HEK293T (cell line): ENCODE measurements around the gene RIMBP2.

ENCODE experiments used
- CTCF ChIA-PET: fragments of 350-600 bp; formaldehyde crosslinking; extraction: SDS; loops from one replicate; lab custom pipeline; 2021; ENCODE audit warnings: antibody characterized with exemption, inconsistent platforms; lab: Yijun Ruan, JAX
- POLR2A ChIA-PET: fragments of 350-600 bp; formaldehyde crosslinking; extraction: SDS; loops from one replicate; lab custom pipeline; 2020; ENCODE audit warnings: antibody characterized with exemption, inconsistent platforms; lab: Yijun Ruan, JAX
- DNase-seq: peaks from one replicate; pipeline ENCODE4 v3.0.0; 2012; ENCODE audit warnings: mixed read lengths; ENCODE audit errors: extremely low spot score
- ARNT ChIP-seq: fragments of 450-650 bp; IDR thresholded peaks from 2 replicates; pipeline ENCODE4 v1.6.1; 2017; ENCODE audit warnings: mild to moderate bottlenecking
- BHLHE40 ChIP-seq: fragments of 450-650 bp; IDR thresholded peaks from 2 replicates; pipeline ENCODE4 v1.6.1; 2016; ENCODE audit warnings: mild to moderate bottlenecking, moderate library complexity, borderline replicate concordance
- CTBP1 ChIP-seq: fragments of 450-650 bp; IDR thresholded peaks from 2 replicates; pipeline ENCODE4 v1.6.1; 2016; ENCODE audit warnings: borderline replicate concordance
- ELF4 ChIP-seq: fragments of 450-650 bp; IDR thresholded peaks from 2 replicates; pipeline ENCODE4 v1.6.1; 2017; ENCODE audit warnings: antibody characterized with exemption
- FOXA1 ChIP-seq: fragments of 450-650 bp; IDR thresholded peaks from 2 replicates; pipeline ENCODE4 v1.6.1; 2016; ENCODE audit warnings: mild to moderate bottlenecking
- FOXK2 ChIP-seq: fragments of 450-650 bp; IDR thresholded peaks from 2 replicates; pipeline ENCODE4 v1.6.1; 2016; ENCODE audit warnings: mild to moderate bottlenecking
- FOXM1 ChIP-seq: fragments of 450-650 bp; IDR thresholded peaks from 2 replicates; pipeline ENCODE4 v1.6.1; 2017; ENCODE audit warnings: mild to moderate bottlenecking, borderline replicate concordance
- HDGF ChIP-seq: fragments of 450-650 bp; IDR thresholded peaks from 2 replicates; pipeline ENCODE4 v1.6.1; 2017; ENCODE audit warnings: antibody characterized with exemption, borderline replicate concordance
- L3MBTL2 ChIP-seq: fragments of 450-650 bp; conservative IDR thresholded peaks from 2 replicates; pipeline ENCODE4 v1.6.1; 2016; ENCODE audit warnings: mild to moderate bottlenecking
- LEF1 ChIP-seq: fragments of 450-650 bp; IDR thresholded peaks from 2 replicates; pipeline ENCODE4 v1.6.1; 2017; ENCODE audit warnings: mild to moderate bottlenecking, borderline replicate concordance
- NFRKB ChIP-seq: fragments of 450-650 bp; IDR thresholded peaks from 2 replicates; pipeline ENCODE4 v1.6.1; 2016; ENCODE audit warnings: mild to moderate bottlenecking, moderate library complexity
- PKNOX1 ChIP-seq: fragments of 450-650 bp; IDR thresholded peaks from 2 replicates; pipeline ENCODE4 v1.6.1; 2016
- SP1 ChIP-seq: fragments of 450-650 bp; IDR thresholded peaks from 2 replicates; pipeline ENCODE4 v1.6.1; 2017
- SUZ12 ChIP-seq: fragments of 450-650 bp; IDR thresholded peaks from 2 replicates; pipeline ENCODE4 v1.6.1; 2016; ENCODE audit warnings: mild to moderate bottlenecking
- TARDBP ChIP-seq: fragments of 450-650 bp; IDR thresholded peaks from 2 replicates; pipeline ENCODE4 v1.6.1; 2016
- ZNF384 ChIP-seq: fragments of 450-650 bp; IDR thresholded peaks from 2 replicates; pipeline ENCODE4 v1.6.1; 2016

RIMBP2 gene

GRCh38 chr12:130709971-130710732 is 5.9 kb downstream of the RIMBP2 start:
- ChIA-PET CTCF (no interaction called here), POLR2A (no interaction called here)
- DNase-seq: no peak
- TF ChIP-seq FOXA1: no peak
- TF ChIP-seq HDGF: no peak
- TF ChIP-seq LEF1: no peak
- no peak for TF ChIP-seq FOXK2
- no peak for TF ChIP-seq BHLHE40
- TF ChIP-seq PKNOX1: no peak
- no peak for TF ChIP-seq ARNT
- TF ChIP-seq ZNF384: no peak
- TF ChIP-seq SP1: no peak
- TF ChIP-seq FOXM1: no peak
- TF ChIP-seq TARDBP: no peak
- no peak for TF ChIP-seq L3MBTL2
- no peak for TF ChIP-seq NFRKB
- TF ChIP-seq SUZ12: no peak
- no peak for TF ChIP-seq ELF4
- no peak for TF ChIP-seq CTBP1

GRCh38 chr12:130709151-130709970 is 6.7 kb downstream of the RIMBP2 start:
- no peak for DNase-seq
- ChIA-PET POLR2A (no interaction called here), CTCF (interaction anchor here (0.8 kb wide), 1 partner anchor 39 kb away, joined by 3 read pairs; no protein-coding TSS in a partner anchor)
- no peak for TF ChIP-seq SP1
- TF ChIP-seq ARNT: no peak
- no peak for TF ChIP-seq TARDBP
- TF ChIP-seq BHLHE40: no peak
- no peak for TF ChIP-seq ZNF384
- TF ChIP-seq SUZ12: no peak
- no peak for TF ChIP-seq NFRKB
- no peak for TF ChIP-seq HDGF
- no peak for TF ChIP-seq PKNOX1
- no peak for TF ChIP-seq L3MBTL2
- no peak for TF ChIP-seq FOXM1

DNA sequence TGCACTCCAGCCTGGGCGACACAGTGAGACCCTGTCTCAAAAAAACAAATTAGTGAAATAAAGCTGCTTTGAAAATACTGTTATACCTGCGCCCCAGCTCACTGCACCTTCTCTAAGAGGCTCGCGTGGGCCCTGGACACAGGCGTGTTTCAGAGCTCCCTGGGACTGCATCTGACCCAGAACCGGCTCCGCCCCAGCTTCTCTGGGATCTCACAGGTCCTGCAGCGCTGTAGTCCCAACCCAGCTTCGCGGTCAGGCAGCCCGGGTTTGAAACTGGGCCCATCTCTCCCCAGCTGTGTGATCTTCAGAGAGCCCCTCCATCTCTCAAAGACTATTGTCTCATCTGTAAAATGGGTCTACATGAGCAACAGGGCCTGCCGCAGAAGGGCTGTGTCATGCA is 7.5 kb downstream of the RIMBP2 start:
- CTCF ChIA-PET: interaction anchor here (0.8 kb wide), 1 partner anchor 40 kb away, joined by 3 read pairs; no protein-coding TSS in a partner anchor
- TF ChIP-seq CTBP1 (no peak), FOXA1 (no peak), PKNOX1 (no peak), ARNT (no peak), BHLHE40 (no peak), TARDBP (no peak), SUZ12 (no peak)
- DNase-seq: no peak
- POLR2A ChIA-PET: no interaction called here

DNA sequence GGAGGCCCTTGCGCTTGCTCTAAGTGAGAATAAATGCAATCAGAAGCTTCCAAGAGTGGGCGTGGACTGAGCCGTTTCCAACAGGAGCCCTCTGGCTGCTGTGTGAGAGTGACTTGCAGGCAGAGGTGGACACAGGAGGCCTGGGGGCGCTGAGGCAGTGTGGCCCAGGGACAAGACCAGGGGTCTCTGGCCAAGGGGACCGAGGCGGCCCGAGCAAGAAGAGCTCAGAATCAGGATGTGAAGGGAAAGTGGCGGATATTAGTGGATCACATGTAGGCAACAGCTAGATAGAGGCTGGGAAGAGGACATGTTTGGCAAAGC is 8.6 kb downstream of the RIMBP2 start:
- TF ChIP-seq SP1 (no peak), ELF4 (no peak), PKNOX1 (no peak), HDGF (no peak), FOXM1 (no peak), NFRKB (no peak), LEF1 (no peak), BHLHE40 (no peak), CTBP1 (no peak), ZNF384 (no peak), FOXA1 (no peak), SUZ12 (no peak), L3MBTL2 (no peak), TARDBP (no peak), ARNT (no peak), FOXK2 (no peak)
- no peak for DNase-seq
- POLR2A ChIA-PET: no interaction called here
- CTCF ChIA-PET: no interaction called here

GRCh38 chr12:130706885-130707570 is 9.1 kb downstream of the RIMBP2 start:
- no peak for DNase-seq
- POLR2A ChIA-PET: no interaction called here
- CTCF ChIA-PET: no interaction called here
- no peak for TF ChIP-seq FOXA1
- no peak for TF ChIP-seq ELF4
- TF ChIP-seq FOXM1: no peak
- no peak for TF ChIP-seq ZNF384
- no peak for TF ChIP-seq LEF1
- TF ChIP-seq ARNT: no peak
- no peak for TF ChIP-seq HDGF
- TF ChIP-seq NFRKB: no peak
- TF ChIP-seq BHLHE40: no peak
- no peak for TF ChIP-seq L3MBTL2
- no peak for TF ChIP-seq SP1
- no peak for TF ChIP-seq FOXK2
- TF ChIP-seq TARDBP: no peak
- no peak for TF ChIP-seq CTBP1
- TF ChIP-seq SUZ12: no peak
- TF ChIP-seq PKNOX1: no peak
